Spleen (tissue), 7 donors: ENCODE measurements around the gene EPN1.
A peak's percentile ranks its signal among the peaks of the same experiment; 100 is the strongest.

Experiments
- POLR2A ChIP-seq, 3 donors: fragments of 450-650 bp; IDR thresholded peaks; one replicate each; pipeline ENCODE4 v1.5.1; 2017; ENCODE audit warnings: antibody characterized with exemption in 3 of 3, mild to moderate bottlenecking in 1 of 3
- POLR2AphosphoS5 ChIP-seq, 3 donors: sonication (generic); formaldehyde crosslinking; IDR thresholded peaks; one replicate each; pipeline ENCODE4 v1.5.1; 2017; ENCODE audit warnings: antibody characterized with exemption in 3 of 3
- TF ChIP-seq, protein P1 (sequence below), 11 experiments: fragments of 200-600 bp in 7 of 11; fragments of 450-650 bp in 4 of 11; sonication (generic) in 4 of 11; IDR thresholded peaks in 8 of 11; conservative IDR thresholded peaks in 3 of 11; 1 replicate in 7 of 11; 2 replicates in 4 of 11; pipeline versions ENCODE4 v1.4.0 to v1.8.0; 2016 to 2021; ENCODE audit warnings: antibody characterized with exemption in 11 of 11, inconsistent platforms in 4 of 11, mild to moderate bottlenecking in 1 of 11
- donor health status: DM: no; HTN: no; CAD: no; lungs with moderate emphysema.
- donor health status: DM: no; HTN: no; CAD: no.
- donor health status: DM: no; HTN: no; CAD: no.

DNA sequence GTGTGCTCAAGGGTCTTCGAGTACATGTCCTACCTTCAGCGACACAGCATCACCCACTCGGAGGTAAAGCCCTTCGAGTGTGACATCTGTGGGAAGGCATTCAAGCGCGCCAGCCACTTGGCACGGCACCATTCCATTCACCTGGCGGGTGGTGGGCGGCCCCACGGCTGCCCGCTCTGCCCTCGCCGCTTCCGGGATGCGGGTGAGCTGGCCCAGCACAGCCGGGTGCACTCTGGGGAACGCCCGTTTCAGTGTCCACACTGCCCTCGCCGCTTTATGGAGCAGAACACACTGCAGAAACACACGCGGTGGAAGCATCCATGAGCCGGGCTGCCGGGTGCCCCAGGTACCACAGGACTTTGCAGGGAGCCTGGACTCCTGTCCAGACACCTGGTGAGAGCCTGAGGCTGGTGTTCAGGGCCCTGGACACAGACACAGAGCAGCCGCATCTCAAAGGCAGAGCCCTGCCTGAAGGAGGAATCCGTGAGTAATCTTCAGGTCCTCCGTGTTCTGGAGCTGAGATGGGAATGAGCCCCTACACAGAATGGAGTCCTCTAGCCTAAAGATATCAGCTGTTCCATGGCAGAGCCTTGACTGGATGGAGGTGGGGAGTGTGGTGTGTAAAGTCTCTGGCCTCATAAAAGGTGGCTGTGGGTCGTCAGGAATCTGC lies 30.0 kb upstream of the EPN1 start:
- TF ChIP-seq POLR2A (IDR thresholded peaks at IDR 0.05) (no peak), POLR2AphosphoS5 (IDR thresholded peaks at IDR 0.05) (peak in 2 of 3 donors; percentile 58 to 71)
- TF ChIP-seq, protein P1, sequence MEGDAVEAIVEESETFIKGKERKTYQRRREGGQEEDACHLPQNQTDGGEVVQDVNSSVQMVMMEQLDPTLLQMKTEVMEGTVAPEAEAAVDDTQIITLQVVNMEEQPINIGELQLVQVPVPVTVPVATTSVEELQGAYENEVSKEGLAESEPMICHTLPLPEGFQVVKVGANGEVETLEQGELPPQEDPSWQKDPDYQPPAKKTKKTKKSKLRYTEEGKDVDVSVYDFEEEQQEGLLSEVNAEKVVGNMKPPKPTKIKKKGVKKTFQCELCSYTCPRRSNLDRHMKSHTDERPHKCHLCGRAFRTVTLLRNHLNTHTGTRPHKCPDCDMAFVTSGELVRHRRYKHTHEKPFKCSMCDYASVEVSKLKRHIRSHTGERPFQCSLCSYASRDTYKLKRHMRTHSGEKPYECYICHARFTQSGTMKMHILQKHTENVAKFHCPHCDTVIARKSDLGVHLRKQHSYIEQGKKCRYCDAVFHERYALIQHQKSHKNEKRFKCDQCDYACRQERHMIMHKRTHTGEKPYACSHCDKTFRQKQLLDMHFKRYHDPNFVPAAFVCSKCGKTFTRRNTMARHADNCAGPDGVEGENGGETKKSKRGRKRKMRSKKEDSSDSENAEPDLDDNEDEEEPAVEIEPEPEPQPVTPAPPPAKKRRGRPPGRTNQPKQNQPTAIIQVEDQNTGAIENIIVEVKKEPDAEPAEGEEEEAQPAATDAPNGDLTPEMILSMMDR (IDR thresholded peaks at IDR 0.05 in 8 of 11, conservative IDR thresholded peaks at IDR 0.05 in 3 of 11): no peak
